HEK293 (cell line): ENCODE measurements around the gene ARRB2.
A peak's percentile ranks its signal among the peaks of the same experiment; 100 is the strongest.

Experiments
- CTCF ChIA-PET: fragments of 350-600 bp; formaldehyde crosslinking; extraction: SDS; loops from one replicate; lab custom pipeline; 2021; ENCODE audit warnings: antibody characterized with exemption; lab: Yijun Ruan, JAX
- POLR2A ChIA-PET: fragments of 300-600 bp; formaldehyde crosslinking; extraction: SDS; loops from one replicate; lab custom pipeline; 2020; ENCODE audit warnings: antibody characterized with exemption, inconsistent platforms; lab: Yijun Ruan, JAX
- H3K27ac ChIP-seq: fragments of 200-500 bp; sonication (Bioruptor generic); 2 replicates; pipeline ENCODE4 v1.5.1; 2014; ENCODE audit warnings: low read depth, low read length, control low read depth, inconsistent platforms; ENCODE audit errors: extremely low read depth
- H3K36me3 ChIP-seq, 2 experiments: fragments of 200-500 bp in 1 of 2; sonication (Bioruptor generic) in 1 of 2; 1 replicate in 1 of 2; 2 replicates in 1 of 2; pipeline ENCODE4 v1.5.1; 2014 to 2017; ENCODE audit warnings: inconsistent platforms in 2 of 2, low read length in 2 of 2; ENCODE audit not compliant: control insufficient read depth in 2 of 2, insufficient read depth in 1 of 2
- H3K4me1 ChIP-seq: fragments of 200-500 bp; sonication (Bioruptor generic); 2 replicates; pipeline ENCODE4 v1.5.1; 2014; ENCODE audit warnings: mild to moderate bottlenecking, low read length, inconsistent platforms; ENCODE audit not compliant: control insufficient read depth, insufficient read depth
- H3K4me3 ChIP-seq: 2 replicates; pipeline ENCODE4 v1.5.1; 2011; ENCODE audit warnings: low read depth, mild to moderate bottlenecking, control low read depth, low read length, moderate library complexity
- H3K9me3 ChIP-seq: fragments of 200-500 bp; sonication (Bioruptor generic); 2 replicates; pipeline ENCODE4 v1.5.1; 2014; ENCODE audit warnings: low read depth, low read length, inconsistent platforms; ENCODE audit not compliant: control insufficient read depth, insufficient read depth
- EGR2 ChIP-seq: fragments of 450-650 bp; formaldehyde crosslinking; IDR thresholded peaks from 2 replicates; pipeline ENCODE4 v1.5.1; 2016; ENCODE audit warnings: low read depth, missing biosample characterization, missing genetic modification characterization
- IKZF3 ChIP-seq: fragments of 450-650 bp; IDR thresholded peaks from 2 replicates; pipeline ENCODE4 v1.5.0; 2018; ENCODE audit warnings: missing biosample characterization, mild to moderate bottlenecking, missing genetic modification characterization, moderate library complexity
- KLF16 ChIP-seq: fragments of 450-650 bp; formaldehyde crosslinking; IDR thresholded peaks from 2 replicates; pipeline ENCODE4 v1.5.1; 2017; ENCODE audit warnings: missing biosample characterization, missing genetic modification characterization
- RBAK ChIP-seq: fragments of 450-650 bp; formaldehyde crosslinking; IDR thresholded peaks from 2 replicates; pipeline ENCODE4 v1.5.1; 2016; ENCODE audit warnings: missing biosample characterization, missing genetic modification characterization
- SP3 ChIP-seq: fragments of 450-650 bp; formaldehyde crosslinking; IDR thresholded peaks from 2 replicates; pipeline ENCODE4 v1.5.1; 2016; ENCODE audit warnings: missing biosample characterization, missing genetic modification characterization
- SP7 ChIP-seq: fragments of 450-650 bp; formaldehyde crosslinking; IDR thresholded peaks from 2 replicates; pipeline ENCODE4 v1.5.1; 2016; ENCODE audit warnings: missing biosample characterization, missing genetic modification characterization
- ZBTB20 ChIP-seq: fragments of 450-650 bp; formaldehyde crosslinking; IDR thresholded peaks from 2 replicates; pipeline ENCODE4 v1.5.1; 2016; ENCODE audit warnings: missing biosample characterization, missing genetic modification characterization
- ZBTB26 ChIP-seq: fragments of 450-650 bp; formaldehyde crosslinking; optimal IDR thresholded peaks from 2 replicates; pipeline ENCODE3; 2016; ENCODE audit warnings: missing biosample characterization, mild to moderate bottlenecking, missing genetic modification characterization
- ZBTB6 ChIP-seq: fragments of 450-650 bp; formaldehyde crosslinking; IDR thresholded peaks from 2 replicates; pipeline ENCODE4 v1.5.1; 2017; ENCODE audit warnings: missing biosample characterization, missing genetic modification characterization
- ZEB2 ChIP-seq: fragments of 450-650 bp; formaldehyde crosslinking; IDR thresholded peaks from 2 replicates; pipeline ENCODE4 v1.5.1; 2016; ENCODE audit warnings: missing biosample characterization, missing genetic modification characterization
- ZFHX2 ChIP-seq: fragments of 450-650 bp; formaldehyde crosslinking; conservative IDR thresholded peaks from 2 replicates; pipeline ENCODE4 v1.5.1; 2016; ENCODE audit warnings: missing biosample characterization, missing genetic modification characterization
- ZFP37 ChIP-seq: fragments of 450-650 bp; formaldehyde crosslinking; IDR thresholded peaks from 2 replicates; pipeline ENCODE4 v1.5.1; 2016; ENCODE audit warnings: missing biosample characterization, missing genetic modification characterization
- ZNF133 ChIP-seq: fragments of 450-650 bp; formaldehyde crosslinking; IDR thresholded peaks from 2 replicates; pipeline ENCODE4 v1.5.1; 2016; ENCODE audit warnings: missing biosample characterization, missing genetic modification characterization
- ZNF423 ChIP-seq: fragments of 450-650 bp; formaldehyde crosslinking; IDR thresholded peaks from 2 replicates; pipeline ENCODE4 v1.5.1; 2016; ENCODE audit warnings: missing biosample characterization, missing genetic modification characterization
- ZNF518A ChIP-seq: fragments of 450-650 bp; formaldehyde crosslinking; conservative IDR thresholded peaks from 2 replicates; pipeline ENCODE4 v1.5.1; 2016; ENCODE audit warnings: low read depth, missing biosample characterization, missing genetic modification characterization
- ZNF529 ChIP-seq: fragments of 450-650 bp; formaldehyde crosslinking; IDR thresholded peaks from 2 replicates; pipeline ENCODE4 v1.5.1; 2017; ENCODE audit warnings: missing genetic modification characterization, missing biosample characterization; ENCODE audit not compliant: insufficient replicate concordance
- ZNF558 ChIP-seq: fragments of 450-650 bp; formaldehyde crosslinking; IDR thresholded peaks from 2 replicates; pipeline ENCODE4 v1.5.1; 2016; ENCODE audit warnings: missing biosample characterization, missing genetic modification characterization
- ZNF600 ChIP-seq: fragments of 450-650 bp; formaldehyde crosslinking; IDR thresholded peaks from 2 replicates; pipeline ENCODE4 v1.5.1; 2016; ENCODE audit warnings: missing biosample characterization, missing genetic modification characterization
- ZNF660 ChIP-seq: fragments of 450-650 bp; IDR thresholded peaks from 2 replicates; pipeline ENCODE4 v1.5.1; 2018; ENCODE audit warnings: missing biosample characterization, mild to moderate bottlenecking, missing genetic modification characterization
- ZNF843 ChIP-seq: fragments of 450-650 bp; formaldehyde crosslinking; IDR thresholded peaks from 2 replicates; pipeline ENCODE4 v1.5.1; 2016; ENCODE audit warnings: missing biosample characterization, missing genetic modification characterization
- TF ChIP-seq, protein P1 (sequence below): fragments of 450-650 bp; formaldehyde crosslinking; IDR thresholded peaks from 2 replicates; pipeline ENCODE4 v1.5.1; 2016; ENCODE audit warnings: missing biosample characterization, missing genetic modification characterization

Gene ARRB2

DNA sequence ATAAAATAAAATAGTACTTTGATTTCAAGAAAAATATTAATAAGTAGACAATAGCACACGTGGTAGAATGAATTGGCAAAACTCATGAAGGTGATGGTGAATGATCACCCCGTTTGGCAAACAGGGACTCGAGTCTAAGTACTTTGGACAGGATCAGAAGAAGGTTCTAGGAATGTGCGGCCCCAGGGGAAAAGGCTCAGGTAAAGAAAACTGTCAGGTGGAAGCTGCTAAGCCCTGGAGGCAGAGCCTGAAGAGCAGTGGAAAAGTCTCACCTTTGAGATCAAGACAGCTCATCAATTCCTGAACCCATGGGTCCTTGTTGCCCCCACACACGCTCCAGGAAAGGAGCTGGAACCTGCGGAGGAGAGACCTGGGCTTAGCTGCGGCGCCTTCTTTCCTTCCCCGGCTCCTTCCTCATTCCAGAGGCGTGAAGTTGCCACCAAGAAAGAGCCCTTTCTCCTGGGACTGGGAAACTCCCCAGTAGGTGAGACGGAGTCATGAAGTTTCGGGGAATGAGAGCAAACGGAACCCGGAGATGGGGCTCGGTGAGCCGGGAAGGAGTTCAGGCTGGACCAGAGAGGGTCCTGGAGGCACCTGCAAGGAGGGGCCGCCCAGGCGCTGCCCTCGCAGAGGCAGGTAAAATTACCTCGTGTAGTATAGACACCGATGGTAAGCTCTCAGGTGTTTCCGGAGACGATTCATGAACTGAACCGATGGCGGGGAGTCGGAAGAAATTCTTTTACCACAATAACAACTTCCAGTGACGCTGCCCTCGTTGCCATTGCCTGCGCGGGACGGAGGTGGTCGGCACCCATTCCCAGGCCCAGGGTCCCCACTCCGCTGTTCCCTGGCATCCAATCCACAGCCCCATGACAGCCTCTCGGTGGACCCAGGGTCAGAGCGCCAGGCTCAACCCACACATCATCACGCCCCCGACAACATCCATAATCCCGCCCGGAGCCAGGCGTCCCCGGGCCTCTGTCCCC is 28.0 kb downstream of the ARRB2 start:
- H3K9me3 ChIP-seq = no peaks in the 10 kb centered on the region
- no peak for TF ChIP-seq ZNF660
- TF ChIP-seq ZFHX2 (tag by site-specific recombination) = peak; percentile 30; the same call in 1 of the 2 replicates
- TF ChIP-seq EGR2 (tag by site-specific recombination) = peak; percentile 48
- no peak for TF ChIP-seq KLF16 (tag by site-specific recombination)
- CTCF ChIA-PET = interaction anchor here (0.6 to 1.6 kb wide), 5 partner anchors 11 to 161 kb away, joined by 3 to 6 read pairs (median 3); partner anchors contain the start of gene C17orf107
- H3K4me1 ChIP-seq = peaks cover 8% of the 10 kb centered on the region
- H3K27ac ChIP-seq = no peak overlapping the region
- H3K36me3 ChIP-seq = peaks cover 0 to 11% of the 10 kb centered on the region in 2 experiments; a peak in 1 of 3 replicates
- H3K4me3 ChIP-seq = peak overlapping the region; percentile 62
- POLR2A ChIA-PET = interaction anchor here (0.6 to 1.8 kb wide), 4 partner anchors 28 to 69 kb away, joined by 3 to 7 read pairs (median 4); no protein-coding TSS in a partner anchor

GRCh38 chr17:4739122-4740024 is 28.9 kb downstream of the ARRB2 start, which contains the start of the genes CXCL16 and ZMYND15:
Gene CXCL16 (minus strand): TSS chr17:4739928. CDS start chr17:4739339, 589 bp downstream.
Gene ZMYND15 (plus strand): TSS chr17:4739833. CDS start chr17:4740549, 716 bp downstream.
- H3K27ac ChIP-seq = peak within 1 kb of the TSS; percentile 59; the same call in 1 of the 2 replicates
- CTCF ChIA-PET = interaction anchor here (0.6 to 1.6 kb wide), 5 partner anchors 12 to 295 kb away, joined by 3 to 6 read pairs (median 3); partner anchors contain the start of gene C17orf107
- POLR2A ChIA-PET = interaction anchor here (0.6 to 1.8 kb wide), 3 partner anchors 29 to 70 kb away, joined by 3 to 7 read pairs (median 3); no protein-coding TSS in a partner anchor
- no peaks in the 10 kb centered on the region for H3K9me3 ChIP-seq
- H3K4me1 ChIP-seq = peaks cover 8% of the 10 kb centered on the region
- peak within 1 kb of the TSS; percentile 62 for H3K4me3 ChIP-seq
- peaks cover 0 to 5% of the 10 kb centered on the region in 2 experiments; a peak in 1 of 3 replicates for H3K36me3 ChIP-seq
- TF ChIP-seq ZNF423 (no peak), RBAK (tag by site-specific recombination) (no peak), ZFHX2 (tag by site-specific recombination) (peak; percentile 54), ZNF843 (tag by site-specific recombination) (0 out of 2 replicates have a peak, but pooled peaks have one; percentile 22), ZNF133 (tag by site-specific recombination) (0 out of 2 replicates have a peak, but pooled peaks have one; percentile 10), SP3 (tag by site-specific recombination) (0 out of 2 replicates have a peak, but pooled peaks have one; percentile 2), ZNF558 (tag by site-specific recombination) (no peak), ZNF529 (no peak), IKZF3 (peak; percentile 10; the same call in 1 of the 2 replicates), ZBTB20 (tag by site-specific recombination) (peak; percentile 85), ZFP37 (peak; percentile 56; the same call in 1 of the 2 replicates), ZNF600 (peak; percentile 78), SP7 (no peak; the same call in 1 of the 2 replicates), ZNF518A (no peak), ZBTB6 (tag by site-specific recombination) (peak; percentile 76; the same call in 1 of the 2 replicates), ZBTB26 (tag by site-specific recombination) (peak; percentile 84), ZEB2 (peak; percentile 42; the same call in 1 of the 2 replicates)
- TF ChIP-seq, protein P1, sequence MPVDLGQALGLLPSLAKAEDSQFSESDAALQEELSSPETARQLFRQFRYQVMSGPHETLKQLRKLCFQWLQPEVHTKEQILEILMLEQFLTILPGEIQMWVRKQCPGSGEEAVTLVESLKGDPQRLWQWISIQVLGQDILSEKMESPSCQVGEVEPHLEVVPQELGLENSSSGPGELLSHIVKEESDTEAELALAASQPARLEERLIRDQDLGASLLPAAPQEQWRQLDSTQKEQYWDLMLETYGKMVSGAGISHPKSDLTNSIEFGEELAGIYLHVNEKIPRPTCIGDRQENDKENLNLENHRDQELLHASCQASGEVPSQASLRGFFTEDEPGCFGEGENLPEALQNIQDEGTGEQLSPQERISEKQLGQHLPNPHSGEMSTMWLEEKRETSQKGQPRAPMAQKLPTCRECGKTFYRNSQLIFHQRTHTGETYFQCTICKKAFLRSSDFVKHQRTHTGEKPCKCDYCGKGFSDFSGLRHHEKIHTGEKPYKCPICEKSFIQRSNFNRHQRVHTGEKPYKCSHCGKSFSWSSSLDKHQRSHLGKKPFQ (tag by site-specific recombination) = no peak
